ENCODE results near the gene GRAMD2B.

GRAMD2B gene

DNA sequence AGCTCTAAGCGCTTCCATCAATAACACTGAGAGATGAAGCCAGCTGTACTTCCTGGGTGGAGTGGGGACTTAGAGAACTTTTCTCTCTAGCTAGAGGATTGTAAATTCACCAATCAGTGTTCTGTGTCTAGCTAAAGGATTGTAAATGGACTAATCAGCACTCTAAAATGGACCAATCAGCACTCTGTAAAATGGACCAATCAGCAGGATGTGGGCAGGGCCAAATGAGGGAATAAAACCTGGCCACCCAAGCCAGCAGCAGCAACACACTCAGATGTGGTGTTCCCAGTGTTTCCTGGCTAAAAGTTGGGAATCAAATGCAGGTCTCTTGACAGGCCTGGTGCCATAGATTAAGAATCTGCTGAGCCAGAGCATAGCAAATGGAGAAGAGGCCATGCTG is 111.3 kb downstream of the GRAMD2B start:
- Histone ChIP-seq H3K9me3 (no peaks in the 10 kb centered on the region), H3K4me3 (ENCODE audit: low read depth in 1 of 2, low read length in 1 of 2) (no peak overlapping the region), H3K27me3 (no peaks in the 10 kb centered on the region), H3K27ac (no peak overlapping the region), H3K36me3 (no peaks in the 10 kb centered on the region), H3K4me1 (ENCODE audit: control insufficient read depth in 1 of 2, insufficient read depth in 1 of 2, low read depth in 1 of 2, low read length in 1 of 2) (no peaks in the 10 kb centered on the region)
- TF ChIP-seq, protein P1, sequence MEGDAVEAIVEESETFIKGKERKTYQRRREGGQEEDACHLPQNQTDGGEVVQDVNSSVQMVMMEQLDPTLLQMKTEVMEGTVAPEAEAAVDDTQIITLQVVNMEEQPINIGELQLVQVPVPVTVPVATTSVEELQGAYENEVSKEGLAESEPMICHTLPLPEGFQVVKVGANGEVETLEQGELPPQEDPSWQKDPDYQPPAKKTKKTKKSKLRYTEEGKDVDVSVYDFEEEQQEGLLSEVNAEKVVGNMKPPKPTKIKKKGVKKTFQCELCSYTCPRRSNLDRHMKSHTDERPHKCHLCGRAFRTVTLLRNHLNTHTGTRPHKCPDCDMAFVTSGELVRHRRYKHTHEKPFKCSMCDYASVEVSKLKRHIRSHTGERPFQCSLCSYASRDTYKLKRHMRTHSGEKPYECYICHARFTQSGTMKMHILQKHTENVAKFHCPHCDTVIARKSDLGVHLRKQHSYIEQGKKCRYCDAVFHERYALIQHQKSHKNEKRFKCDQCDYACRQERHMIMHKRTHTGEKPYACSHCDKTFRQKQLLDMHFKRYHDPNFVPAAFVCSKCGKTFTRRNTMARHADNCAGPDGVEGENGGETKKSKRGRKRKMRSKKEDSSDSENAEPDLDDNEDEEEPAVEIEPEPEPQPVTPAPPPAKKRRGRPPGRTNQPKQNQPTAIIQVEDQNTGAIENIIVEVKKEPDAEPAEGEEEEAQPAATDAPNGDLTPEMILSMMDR (IDR thresholded peaks at IDR 0.05) = no peak

DNA sequence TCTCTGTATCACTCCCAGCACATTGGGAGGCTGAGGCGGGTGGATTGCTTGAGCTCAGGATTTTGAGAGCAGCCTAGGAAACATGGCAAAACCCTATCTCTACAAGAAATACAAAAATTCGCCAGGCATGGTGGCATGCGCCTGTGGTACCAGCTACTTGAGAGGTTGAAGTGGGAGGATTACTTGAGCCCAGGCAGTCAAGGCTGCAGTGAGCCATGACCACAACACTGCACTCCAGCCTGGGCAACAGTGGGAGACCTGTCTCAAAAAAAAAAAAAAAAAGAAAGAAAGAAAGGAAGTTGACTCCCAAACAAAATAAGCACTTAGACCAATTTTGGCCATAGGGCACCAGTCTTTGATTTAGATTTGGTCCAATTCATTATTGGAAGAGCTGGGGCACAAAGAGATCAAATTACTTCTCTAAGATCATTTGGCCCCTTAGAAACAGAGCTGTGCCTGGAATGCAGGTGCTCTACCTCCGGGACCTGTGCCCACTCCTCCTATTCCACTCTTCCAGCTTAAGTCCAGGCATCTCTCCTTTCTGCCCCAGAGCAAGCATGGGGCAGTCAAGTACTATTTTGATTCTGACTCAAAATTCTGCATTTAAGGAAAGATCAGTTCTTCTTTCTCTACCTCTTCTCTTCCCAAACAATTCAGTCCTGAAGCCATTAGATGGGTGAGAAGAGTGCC is 112.8 kb downstream of the GRAMD2B start:
- Histone ChIP-seq H3K4me3 (ENCODE audit: low read depth in 1 of 2, low read length in 1 of 2) (no peak overlapping the region), H3K9me3 (no peaks in the 10 kb centered on the region), H3K36me3 (no peaks in the 10 kb centered on the region), H3K27ac (no peak overlapping the region), H3K27me3 (no peaks in the 10 kb centered on the region), H3K4me1 (ENCODE audit: control insufficient read depth in 1 of 2, insufficient read depth in 1 of 2, low read depth in 1 of 2, low read length in 1 of 2) (no peaks in the 10 kb centered on the region)
- TF ChIP-seq, protein P1 (IDR thresholded peaks at IDR 0.05) = no peak

DNA sequence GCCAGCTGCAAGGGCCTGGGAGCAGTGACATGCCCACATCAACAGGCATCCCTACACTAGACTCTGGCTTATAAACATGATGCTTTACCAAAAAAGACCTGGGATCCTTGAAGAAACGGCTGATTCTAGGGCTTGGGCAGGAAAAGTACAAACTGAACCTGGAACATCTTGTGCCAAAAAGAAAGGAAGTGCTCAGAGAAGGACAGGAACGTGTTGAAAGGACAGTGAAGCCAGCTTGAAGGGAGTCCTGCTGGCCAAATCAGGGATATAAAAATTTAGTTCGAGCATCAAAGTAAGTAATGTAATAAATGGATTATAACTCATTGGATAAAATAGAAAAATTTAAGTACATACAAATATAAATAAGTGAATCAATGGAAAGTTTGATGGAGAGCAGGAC is 113.7 kb downstream of the GRAMD2B start:
- H3K27me3 ChIP-seq = no peaks in the 10 kb centered on the region
- H3K27ac ChIP-seq = no peak overlapping the region
- H3K9me3 ChIP-seq = no peaks in the 10 kb centered on the region
- TF ChIP-seq, protein P1 (IDR thresholded peaks at IDR 0.05) = no peak
- H3K36me3 ChIP-seq = no peaks in the 10 kb centered on the region
- H3K4me1 ChIP-seq (ENCODE audit: control insufficient read depth in 1 of 2, insufficient read depth in 1 of 2, low read depth in 1 of 2, low read length in 1 of 2) = no peaks in the 10 kb centered on the region
- no peak overlapping the region for H3K4me3 ChIP-seq (ENCODE audit: low read depth in 1 of 2, low read length in 1 of 2)

DNA sequence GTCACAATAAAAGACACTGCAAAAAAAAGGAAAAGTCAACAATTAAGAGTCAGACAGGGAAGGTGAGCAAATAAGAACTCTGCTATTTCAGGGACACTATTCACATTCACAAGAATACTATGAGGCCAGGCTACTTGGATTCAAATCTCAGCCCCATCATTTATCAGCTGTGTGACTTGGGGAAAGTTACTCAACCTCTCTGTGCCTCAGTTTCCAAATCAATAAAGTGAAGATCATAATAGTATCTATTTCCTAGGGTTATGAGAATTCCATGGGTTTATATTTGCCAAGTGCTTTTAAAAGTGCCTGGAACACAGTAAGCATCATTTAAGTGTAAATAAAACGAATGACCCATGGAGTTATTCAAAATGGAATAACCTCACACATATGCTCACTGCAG is 115.4 kb downstream of the GRAMD2B start:
- Histone ChIP-seq H3K27ac (no peak overlapping the region), H3K36me3 (no peaks in the 10 kb centered on the region), H3K4me3 (ENCODE audit: low read depth in 1 of 2, low read length in 1 of 2) (no peak overlapping the region), H3K27me3 (no peaks in the 10 kb centered on the region), H3K9me3 (no peaks in the 10 kb centered on the region), H3K4me1 (ENCODE audit: control insufficient read depth in 1 of 2, insufficient read depth in 1 of 2, low read depth in 1 of 2, low read length in 1 of 2) (no peaks in the 10 kb centered on the region)
- TF ChIP-seq, protein P1 (IDR thresholded peaks at IDR 0.05) = no peak

DNA sequence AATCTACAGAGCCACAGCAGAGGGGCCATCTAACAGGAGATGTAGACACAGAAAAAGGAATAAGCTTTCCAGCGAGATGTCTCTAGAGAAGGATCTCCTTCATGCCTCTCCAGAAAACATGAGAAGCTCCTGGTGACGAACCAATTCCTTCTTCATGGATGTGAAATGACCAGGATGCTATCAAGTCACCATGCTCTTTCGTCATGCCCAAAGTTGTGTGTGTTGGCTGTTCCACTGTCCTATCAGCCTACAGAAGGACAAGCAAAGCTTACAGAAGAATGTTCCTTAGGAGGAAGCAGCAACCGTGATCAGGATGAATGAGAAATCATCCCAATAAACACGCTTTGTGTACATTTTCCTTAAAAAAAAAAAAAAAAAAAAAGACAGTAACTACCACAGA is 117.4 kb downstream of the GRAMD2B start:
- Histone ChIP-seq H3K9me3 (no peaks in the 10 kb centered on the region), H3K36me3 (no peaks in the 10 kb centered on the region), H3K27ac (no peak overlapping the region), H3K4me3 (ENCODE audit: low read depth in 1 of 2, low read length in 1 of 2) (no peak overlapping the region), H3K27me3 (no peaks in the 10 kb centered on the region), H3K4me1 (ENCODE audit: control insufficient read depth in 1 of 2, insufficient read depth in 1 of 2, low read depth in 1 of 2, low read length in 1 of 2) (no peaks in the 10 kb centered on the region)
- TF ChIP-seq, protein P1 (IDR thresholded peaks at IDR 0.05) = no peak
